RWPE2 (cell line): ENCODE results near the gene TTLL5.

ENCODE experiments used
- ATAC-seq: fragments of 200-7000 bp; cut with Tn5 transposase; 3 replicates; pipeline ENCODE4 v1.9.1; 2021; ENCODE audit warnings: low read depth
- DNase-seq: peaks from one replicate; pipeline ENCODE4 v3.0.0-alpha.2; 2020; ENCODE audit warnings: low spot score
- H3K27ac ChIP-seq: fragments of 450-650 bp; 2 replicates; pipeline ENCODE4 v1.5.1; 2017; ENCODE audit warnings: mild to moderate bottlenecking; ENCODE audit not compliant: poor library complexity, severe bottlenecking
- H3K27me3 ChIP-seq: fragments of 250-450 bp; sonication (Bioruptor Pico); 2 replicates; pipeline ENCODE4 v1.5.1; 2021; ENCODE audit warnings: mild to moderate bottlenecking, moderate library complexity; ENCODE audit not compliant: insufficient read depth, poor library complexity, severe bottlenecking
- H3K36me3 ChIP-seq: fragments of 250-450 bp; sonication (Bioruptor Pico); 2 replicates; pipeline ENCODE4 v1.5.1; 2020; ENCODE audit warnings: low read depth, mild to moderate bottlenecking, moderate library complexity
- H3K4me1 ChIP-seq: fragments of 250-450 bp; sonication (Bioruptor Pico); 2 replicates; pipeline ENCODE4 v1.5.1; 2021; ENCODE audit warnings: mild to moderate bottlenecking, moderate library complexity; ENCODE audit not compliant: insufficient read depth, poor library complexity, severe bottlenecking
- H3K4me3 ChIP-seq: fragments of 250-450 bp; sonication (Bioruptor Pico); 2 replicates; pipeline ENCODE4 v1.5.1; 2021; ENCODE audit warnings: mild to moderate bottlenecking, moderate library complexity; ENCODE audit not compliant: severe bottlenecking
- H3K9me3 ChIP-seq: fragments of 250-450 bp; sonication (Bioruptor Pico); 2 replicates; pipeline ENCODE4 v1.5.1; 2021; ENCODE audit warnings: mild to moderate bottlenecking, moderate library complexity; ENCODE audit not compliant: severe bottlenecking
- TF ChIP-seq, protein P1 (sequence below): fragments of 450-650 bp; IDR thresholded peaks from one replicate; pipeline ENCODE4 v1.5.1; 2017; ENCODE audit warnings: mild to moderate bottlenecking, moderate library complexity; ENCODE audit not compliant: poor library complexity, severe bottlenecking

TTLL5 gene

DNA sequence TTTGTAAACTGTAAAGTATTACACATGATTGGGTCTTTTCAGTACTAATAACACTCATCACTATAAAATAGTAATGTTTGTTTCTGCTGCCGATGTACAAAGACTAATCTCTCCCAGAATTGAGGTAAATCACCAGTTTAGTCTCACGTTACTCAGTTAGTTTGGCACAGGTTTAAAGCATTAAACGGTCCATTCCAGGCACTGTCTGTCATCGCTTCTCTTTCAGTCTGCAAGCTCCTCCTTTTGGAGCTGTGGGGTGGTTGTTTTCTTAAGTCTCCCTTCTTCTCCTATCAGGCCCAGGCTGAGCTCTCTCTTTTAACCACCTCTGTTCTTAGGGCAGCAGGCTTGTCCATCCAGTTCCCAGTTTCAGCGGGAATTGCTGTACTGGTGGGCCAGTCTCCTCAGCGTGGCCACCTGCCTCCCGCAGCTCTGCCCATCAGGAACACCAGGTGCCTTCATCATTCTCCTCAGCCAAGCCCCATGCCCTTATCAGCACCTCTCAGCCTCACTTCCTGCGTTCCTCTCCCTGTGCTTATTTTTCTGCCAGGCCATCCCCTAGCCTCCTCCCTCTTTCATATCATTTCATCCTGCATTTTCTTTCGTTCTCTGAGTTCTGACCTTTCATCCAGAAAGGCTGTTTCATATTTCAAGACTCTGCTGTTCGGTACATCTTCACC, 171.7 kb downstream of the TTLL5 start:
- Histone ChIP-seq H3K9me3 (no peaks in the 10 kb centered on the region), H3K27me3 (no peaks in the 10 kb centered on the region), H3K4me1 (peaks cover 24% of the 10 kb centered on the region), H3K27ac (peak overlapping the region; percentile 53), H3K36me3 (peaks cover 22% of the 10 kb centered on the region), H3K4me3 (no peak overlapping the region)
- TF ChIP-seq, protein P1, sequence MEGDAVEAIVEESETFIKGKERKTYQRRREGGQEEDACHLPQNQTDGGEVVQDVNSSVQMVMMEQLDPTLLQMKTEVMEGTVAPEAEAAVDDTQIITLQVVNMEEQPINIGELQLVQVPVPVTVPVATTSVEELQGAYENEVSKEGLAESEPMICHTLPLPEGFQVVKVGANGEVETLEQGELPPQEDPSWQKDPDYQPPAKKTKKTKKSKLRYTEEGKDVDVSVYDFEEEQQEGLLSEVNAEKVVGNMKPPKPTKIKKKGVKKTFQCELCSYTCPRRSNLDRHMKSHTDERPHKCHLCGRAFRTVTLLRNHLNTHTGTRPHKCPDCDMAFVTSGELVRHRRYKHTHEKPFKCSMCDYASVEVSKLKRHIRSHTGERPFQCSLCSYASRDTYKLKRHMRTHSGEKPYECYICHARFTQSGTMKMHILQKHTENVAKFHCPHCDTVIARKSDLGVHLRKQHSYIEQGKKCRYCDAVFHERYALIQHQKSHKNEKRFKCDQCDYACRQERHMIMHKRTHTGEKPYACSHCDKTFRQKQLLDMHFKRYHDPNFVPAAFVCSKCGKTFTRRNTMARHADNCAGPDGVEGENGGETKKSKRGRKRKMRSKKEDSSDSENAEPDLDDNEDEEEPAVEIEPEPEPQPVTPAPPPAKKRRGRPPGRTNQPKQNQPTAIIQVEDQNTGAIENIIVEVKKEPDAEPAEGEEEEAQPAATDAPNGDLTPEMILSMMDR, result no peak
- DNase-seq (no peak), ATAC-seq (no peak)

DNA sequence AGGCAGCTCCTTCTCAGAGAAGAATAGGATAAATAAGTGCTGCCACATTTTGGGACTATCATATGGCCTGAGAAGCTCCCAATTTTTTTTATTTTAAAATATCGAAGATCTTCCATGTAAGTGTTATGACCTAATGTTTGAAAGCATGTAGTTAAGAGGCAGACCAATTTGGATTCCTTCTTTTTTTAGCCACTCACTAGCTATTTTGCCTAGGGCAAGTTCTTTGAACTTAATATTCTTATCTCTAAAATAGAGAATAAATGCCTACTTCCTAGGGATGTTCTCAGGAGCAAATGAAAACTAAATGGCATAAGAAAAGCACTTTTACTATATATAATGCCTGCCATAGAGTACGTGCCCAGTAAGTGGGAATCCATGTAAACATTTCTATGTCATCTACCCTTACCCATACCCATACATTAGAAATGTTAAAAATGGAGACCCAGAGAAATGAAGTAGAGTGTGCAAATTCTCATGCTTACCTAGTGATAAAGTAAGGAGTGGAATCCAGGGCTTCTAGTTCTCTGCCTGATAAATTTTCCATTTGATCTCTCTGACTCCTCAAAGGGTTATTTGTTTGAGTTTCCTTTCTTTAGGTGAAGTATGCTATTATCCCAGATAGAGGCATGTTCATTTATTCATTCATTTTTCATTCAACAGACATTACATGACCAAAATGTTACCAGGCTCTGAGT, 172.4 kb downstream of the TTLL5 start:
- Histone ChIP-seq H3K9me3 (no peaks in the 10 kb centered on the region), H3K36me3 (peaks cover 21% of the 10 kb centered on the region), H3K4me3 (no peak overlapping the region), H3K27ac (no peak overlapping the region), H3K4me1 (peaks cover 24% of the 10 kb centered on the region), H3K27me3 (no peaks in the 10 kb centered on the region)
- DNase-seq (no peak), ATAC-seq (no peak)
- TF ChIP-seq, protein P1, result no peak

DNA sequence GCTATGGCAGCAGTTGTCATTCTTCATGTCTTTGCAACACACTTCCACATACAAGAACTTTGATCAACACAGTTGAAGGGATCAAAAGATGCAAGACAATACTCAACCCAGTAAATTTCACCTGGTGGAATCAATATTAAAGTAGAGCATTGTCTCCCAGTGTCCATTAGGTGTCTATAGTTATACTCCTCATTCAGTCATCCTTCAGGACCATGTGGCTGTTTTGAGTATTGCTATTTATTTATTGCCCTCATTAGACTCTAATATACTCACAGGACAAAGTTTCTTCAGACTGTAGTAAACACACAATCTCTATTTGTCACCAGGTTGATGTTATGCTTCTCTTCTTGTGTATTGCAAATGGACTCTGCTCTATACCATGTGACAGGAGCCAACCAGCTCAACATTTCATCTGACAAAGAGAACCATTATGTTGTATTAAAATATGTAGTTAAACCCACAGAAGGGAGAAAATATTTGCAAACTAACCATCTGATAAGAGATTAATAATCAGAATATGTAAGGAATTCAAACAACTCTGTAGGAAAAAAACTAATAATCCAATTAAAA, 174.2 kb downstream of the TTLL5 start:
- no peaks in the 10 kb centered on the region for H3K27me3 ChIP-seq
- ATAC-seq (no peak), DNase-seq (no peak)
- H3K4me1 ChIP-seq, result peaks cover 24% of the 10 kb centered on the region
- H3K36me3 ChIP-seq, result peaks cover 21% of the 10 kb centered on the region
- no peaks in the 10 kb centered on the region for H3K9me3 ChIP-seq
- TF ChIP-seq, protein P1, result no peak
- H3K4me3 ChIP-seq, result no peak overlapping the region
- H3K27ac ChIP-seq, result no peak overlapping the region

DNA sequence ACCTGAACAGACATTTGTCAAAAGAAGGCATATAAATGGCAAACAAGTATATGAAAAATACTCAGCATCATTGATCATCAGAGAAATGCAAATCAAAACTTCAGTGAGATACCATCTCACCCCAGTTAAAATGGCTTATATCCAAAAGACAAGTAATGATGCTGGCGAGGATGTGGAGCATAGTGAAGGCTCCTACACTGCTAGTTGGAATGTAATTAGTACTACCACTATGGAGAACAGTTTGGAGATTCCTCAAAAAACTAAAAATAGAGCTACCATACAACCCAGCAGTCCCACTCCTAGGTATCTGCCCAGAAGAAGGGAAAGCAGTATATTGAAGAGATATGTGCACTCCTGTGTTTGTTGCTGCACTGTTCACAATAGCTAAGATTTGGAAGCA, 174.7 kb downstream of the TTLL5 start:
- H3K4me3 ChIP-seq, result no peak overlapping the region
- TF ChIP-seq, protein P1, result no peak
- ATAC-seq (no peak), DNase-seq (no peak)
- no peaks in the 10 kb centered on the region for H3K9me3 ChIP-seq
- no peaks in the 10 kb centered on the region for H3K27me3 ChIP-seq
- H3K36me3 ChIP-seq, result peaks cover 17% of the 10 kb centered on the region
- H3K4me1 ChIP-seq, result peaks cover 21% of the 10 kb centered on the region
- no peak overlapping the region for H3K27ac ChIP-seq
